ENCODE results near the gene TCF20. TPM values are rescaled to one million over a fixed set of nuclear protein-coding genes. Genes with fewer than 3 reads are reported as not detected.

The TCF20 gene
- total and polyA plus RNA-seq, 8 donors = 5.8 to 50.0 (median 18.8) TPM

GRCh38 chr22:42289671-42290541 lies 19.5 kb upstream of the TCF20 start:
- WGBS, 5 donors = 67 to 82% (median 72%) methylated on average over 27 to 36 of the region's 36 CpGs
- peak in 1 of 2 donors; percentile 84 for DNase-seq
- intact Hi-C loops (cut with DNase I; ENCODE audit: low total_unique reads) = no loop called here
- peaks cover 0 to 11% (median 3%) of the 10 kb centered on the region in 3 donors for H3K27me3 ChIP-seq
- H3K4me1 ChIP-seq = peaks cover 0 to 9% (median 6%) of the 10 kb centered on the region in 4 donors
- H3K9me3 ChIP-seq = no peaks in the 10 kb centered on the region
- H3K4me3 ChIP-seq = no peak overlapping the region
- no peak overlapping the region for H3K27ac ChIP-seq
- TF ChIP-seq POLR2A (IDR thresholded peaks at IDR 0.05) (no peak), EP300 (IDR thresholded peaks at IDR 0.05) (no peak), POLR2AphosphoS5 (IDR thresholded peaks at IDR 0.05) (no peak)
- TF ChIP-seq, protein P1, sequence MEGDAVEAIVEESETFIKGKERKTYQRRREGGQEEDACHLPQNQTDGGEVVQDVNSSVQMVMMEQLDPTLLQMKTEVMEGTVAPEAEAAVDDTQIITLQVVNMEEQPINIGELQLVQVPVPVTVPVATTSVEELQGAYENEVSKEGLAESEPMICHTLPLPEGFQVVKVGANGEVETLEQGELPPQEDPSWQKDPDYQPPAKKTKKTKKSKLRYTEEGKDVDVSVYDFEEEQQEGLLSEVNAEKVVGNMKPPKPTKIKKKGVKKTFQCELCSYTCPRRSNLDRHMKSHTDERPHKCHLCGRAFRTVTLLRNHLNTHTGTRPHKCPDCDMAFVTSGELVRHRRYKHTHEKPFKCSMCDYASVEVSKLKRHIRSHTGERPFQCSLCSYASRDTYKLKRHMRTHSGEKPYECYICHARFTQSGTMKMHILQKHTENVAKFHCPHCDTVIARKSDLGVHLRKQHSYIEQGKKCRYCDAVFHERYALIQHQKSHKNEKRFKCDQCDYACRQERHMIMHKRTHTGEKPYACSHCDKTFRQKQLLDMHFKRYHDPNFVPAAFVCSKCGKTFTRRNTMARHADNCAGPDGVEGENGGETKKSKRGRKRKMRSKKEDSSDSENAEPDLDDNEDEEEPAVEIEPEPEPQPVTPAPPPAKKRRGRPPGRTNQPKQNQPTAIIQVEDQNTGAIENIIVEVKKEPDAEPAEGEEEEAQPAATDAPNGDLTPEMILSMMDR (IDR thresholded peaks at IDR 0.05) = no peak
- H3K36me3 ChIP-seq = no peaks in the 10 kb centered on the region

GRCh38 chr22:42288791-42289190 lies 18.3 kb upstream of the TCF20 start:
- no peak for TF ChIP-seq POLR2AphosphoS5 (IDR thresholded peaks at IDR 0.05)
- no peak for TF ChIP-seq POLR2A (IDR thresholded peaks at IDR 0.05)
- TF ChIP-seq, protein P1 (IDR thresholded peaks at IDR 0.05) = no peak
- no peak for TF ChIP-seq EP300 (IDR thresholded peaks at IDR 0.05)
- peaks cover 0 to 22% (median 13%) of the 10 kb centered on the region in 3 donors for H3K27me3 ChIP-seq
- no peak for DNase-seq
- H3K4me1 ChIP-seq = peaks cover 5 to 16% (median 11%) of the 10 kb centered on the region in 4 donors
- no peaks in the 10 kb centered on the region for H3K9me3 ChIP-seq
- H3K27ac ChIP-seq = no peak overlapping the region
- WGBS, 5 donors = 83 to 93% (median 89%) methylated on average over 5 of the region's 5 CpGs
- H3K36me3 ChIP-seq = no peaks in the 10 kb centered on the region
- H3K4me3 ChIP-seq = no peak overlapping the region
- intact Hi-C loops (cut with DNase I; ENCODE audit: low total_unique reads) = no loop called here

DNA sequence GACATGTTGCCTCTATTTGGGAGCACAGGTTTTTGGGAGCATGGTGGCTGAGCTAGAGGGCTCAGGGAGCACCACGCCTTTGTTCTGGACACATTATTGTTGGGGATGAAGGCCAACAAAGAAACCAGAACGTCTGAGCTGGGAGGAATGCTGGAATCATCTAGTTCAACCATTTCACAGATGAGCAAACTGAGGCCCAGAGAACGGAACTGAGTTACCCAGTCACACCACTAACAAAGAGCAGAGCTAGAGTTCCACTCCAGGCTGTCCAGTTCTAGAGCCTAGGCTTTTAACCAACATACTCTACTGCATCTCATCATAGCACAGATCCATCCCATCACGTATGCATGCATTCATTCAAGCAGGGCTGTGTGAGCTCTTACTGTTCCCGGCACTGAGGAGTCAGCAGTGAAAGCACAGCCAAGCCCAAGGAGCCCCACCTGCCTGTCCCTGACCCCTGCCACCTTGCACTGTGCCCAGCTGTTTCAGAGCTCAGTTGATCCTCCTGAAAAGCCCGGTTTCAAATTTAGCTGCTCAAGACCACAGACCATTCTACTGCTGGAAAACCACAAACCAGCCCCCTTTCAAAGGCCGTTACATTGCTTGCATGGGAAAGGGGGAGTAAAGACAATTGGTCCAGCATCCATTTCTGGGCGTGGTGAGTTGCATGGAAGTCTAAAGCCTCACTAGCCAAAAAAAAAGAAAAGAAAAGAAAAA lies 16.9 kb upstream of the TCF20 start:
- Histone ChIP-seq H3K4me3 (no peak overlapping the region), H3K27ac (no peak overlapping the region), H3K36me3 (no peaks in the 10 kb centered on the region), H3K9me3 (no peaks in the 10 kb centered on the region), H3K27me3 (peaks cover 0 to 37% (median 21%) of the 10 kb centered on the region in 3 donors), H3K4me1 (peaks cover 14 to 26% (median 23%) of the 10 kb centered on the region in 4 donors)
- DNase-seq = no peak
- TF ChIP-seq POLR2AphosphoS5 (IDR thresholded peaks at IDR 0.05) (no peak), EP300 (IDR thresholded peaks at IDR 0.05) (no peak), POLR2A (IDR thresholded peaks at IDR 0.05) (no peak)
- TF ChIP-seq, protein P1 (IDR thresholded peaks at IDR 0.05) = no peak
- 59 to 81% (median 73%) methylated on average over 8 of the region's 8 CpGs for WGBS, 5 donors
- intact Hi-C loops (cut with DNase I; ENCODE audit: low total_unique reads) = no loop called here

DNA sequence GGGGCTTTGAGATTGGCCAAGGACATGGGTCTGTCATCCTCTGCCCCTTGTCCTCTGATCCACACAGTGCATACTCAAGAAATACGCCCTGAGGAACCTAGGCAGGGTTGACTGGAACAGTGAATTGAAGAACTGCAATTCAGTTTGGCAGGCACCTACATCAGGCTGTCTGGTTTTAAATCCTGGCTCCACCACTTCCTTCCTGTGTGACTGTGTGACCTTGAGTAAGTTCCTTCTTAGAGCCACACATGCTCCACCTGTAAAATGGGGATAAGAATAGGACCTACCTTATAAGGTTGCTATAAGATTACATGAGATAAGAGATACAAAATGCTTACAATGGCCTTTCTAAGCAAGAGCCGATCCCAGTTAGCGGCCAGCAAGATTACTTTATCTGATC lies 15.8 kb upstream of the TCF20 start:
- intact Hi-C loops (cut with DNase I; ENCODE audit: low total_unique reads) = no loop called here
- Histone ChIP-seq H3K27ac (no peak overlapping the region), H3K4me1 (peaks cover 14 to 26% (median 23%) of the 10 kb centered on the region in 4 donors), H3K9me3 (no peaks in the 10 kb centered on the region), H3K36me3 (no peaks in the 10 kb centered on the region), H3K27me3 (peaks cover 0 to 38% (median 21%) of the 10 kb centered on the region in 3 donors), H3K4me3 (no peak overlapping the region)
- WGBS, 5 donors = 69 to 77% (median 73%) methylated on average over 3 of the region's 3 CpGs
- TF ChIP-seq POLR2AphosphoS5 (IDR thresholded peaks at IDR 0.05) = no peak
- TF ChIP-seq POLR2A (IDR thresholded peaks at IDR 0.05) = no peak
- no peak for TF ChIP-seq EP300 (IDR thresholded peaks at IDR 0.05)
- TF ChIP-seq, protein P1 (IDR thresholded peaks at IDR 0.05) = no peak
- DNase-seq = no peak
